Mononuclear cell (primary cell): ENCODE measurements around the gene CDH13. TPM values are rescaled to one million over a fixed set of nuclear protein-coding genes. Genes with fewer than 3 reads are reported as not detected.

Experiments used
- H3K27me3 ChIP-seq: 2 replicates; pipeline ENCODE4 v1.6.0; 2011; ENCODE audit warnings: low read length, control low read depth; ENCODE audit not compliant: insufficient read depth
- H3K4me1 ChIP-seq: 2 replicates; pipeline ENCODE4 v1.5.1; 2011; ENCODE audit warnings: mild to moderate bottlenecking, low read length, control low read depth; ENCODE audit not compliant: insufficient read depth
- H3K4me3 ChIP-seq: 2 replicates; pipeline ENCODE4 v1.5.1; 2011; ENCODE audit warnings: mild to moderate bottlenecking, low read length, moderate library complexity
- H3K9me3 ChIP-seq: 2 replicates; pipeline ENCODE4 v1.5.1; 2011; ENCODE audit warnings: low read depth, mild to moderate bottlenecking, control low read depth, low read length
- total RNA-seq: library from RNA; depleted of rRNA; stranded (reverse); fragments of >200 nt; gene quantifications from one replicate; pipeline ENCODE4 v1.2.3, GENCODE V29; 2012

CDH13 gene
- total RNA-seq: 0.10 TPM

DNA sequence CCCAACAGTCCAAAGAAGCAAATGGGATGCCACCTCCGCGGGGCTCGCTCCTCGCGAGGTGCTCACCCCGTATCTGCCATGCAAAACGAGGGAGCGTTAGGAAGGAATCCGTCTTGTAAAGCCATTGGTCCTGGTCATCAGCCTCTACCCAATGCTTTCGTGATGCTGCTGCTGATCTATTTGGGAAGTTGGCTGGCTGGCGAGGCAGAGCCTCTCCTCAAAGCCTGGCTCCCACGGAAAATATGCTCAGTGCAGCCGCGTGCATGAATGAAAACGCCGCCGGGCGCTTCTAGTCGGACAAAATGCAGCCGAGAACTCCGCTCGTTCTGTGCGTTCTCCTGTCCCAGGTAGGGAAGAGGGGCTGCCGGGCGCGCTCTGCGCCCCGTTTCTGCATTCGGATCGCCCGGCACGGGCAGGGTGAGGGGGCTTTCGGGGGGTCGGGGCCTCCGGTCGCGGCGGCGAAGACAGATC is at the start of gene CDH13:
TSS of gene CDH13 (plus strand) at position 179 of the 471 bp plus-strand sequence.
- Histone ChIP-seq H3K4me3 (no peak within 1 kb of the TSS), H3K27me3 (peaks cover 49% of the 10 kb centered on the region)

DNA sequence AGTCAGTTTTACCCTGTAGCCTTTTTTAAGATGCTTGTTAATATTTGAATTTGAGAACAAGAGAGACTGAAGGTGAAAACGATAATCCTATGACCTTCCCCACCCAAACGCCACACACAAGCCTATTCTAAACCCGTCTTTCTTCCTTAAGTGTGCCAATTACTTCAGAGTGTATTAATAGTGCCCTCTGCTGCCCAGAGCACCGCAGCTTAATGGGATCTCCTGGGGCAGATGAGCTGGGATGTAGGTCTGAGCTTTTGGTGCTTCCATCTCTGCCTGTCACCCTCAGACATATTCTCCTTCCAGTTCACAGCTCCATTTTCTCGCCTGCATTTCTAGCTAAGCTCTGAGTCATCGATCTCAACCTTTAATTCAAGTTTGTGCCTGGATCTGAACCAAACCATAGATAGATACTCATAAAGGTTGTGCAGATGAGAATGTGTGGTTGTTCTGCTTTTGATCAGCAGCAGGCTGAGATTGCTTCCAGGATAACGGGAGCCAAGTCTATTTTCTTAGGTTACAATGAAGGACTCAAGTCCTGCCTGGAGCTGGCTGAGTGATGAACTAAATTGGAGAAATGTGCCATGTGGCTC is 46.4 kb upstream of the CDH13 start:
- H3K27me3 ChIP-seq: no peaks in the 10 kb centered on the region
- no peaks in the 10 kb centered on the region for H3K9me3 ChIP-seq
- H3K4me1 ChIP-seq: no peaks in the 10 kb centered on the region
- H3K4me3 ChIP-seq: no peak overlapping the region

More for the DNA sequence above, at the start of gene CDH13:
- Histone ChIP-seq H3K4me1 (no peaks in the 10 kb centered on the region), H3K9me3 (no peaks in the 10 kb centered on the region)

GRCh38 chr16:82582975-82583374 is 43.8 kb upstream of the CDH13 start:
- Histone ChIP-seq H3K27me3 (no peaks in the 10 kb centered on the region), H3K4me1 (no peaks in the 10 kb centered on the region), H3K9me3 (no peaks in the 10 kb centered on the region), H3K4me3 (no peak overlapping the region)

- no peak overlapping the region for H3K4me3 ChIP-seq
- H3K9me3 ChIP-seq: no peaks in the 10 kb centered on the region
- H3K4me1 ChIP-seq: no peaks in the 10 kb centered on the region
- H3K27me3 ChIP-seq: no peaks in the 10 kb centered on the region
Observed at GRCh38 chr16:82583422-82583821, 43.3 kb upstream of the CDH13 start.

- Histone ChIP-seq H3K4me3 (no peak overlapping the region), H3K9me3 (no peaks in the 10 kb centered on the region), H3K27me3 (no peaks in the 10 kb centered on the region), H3K4me1 (no peaks in the 10 kb centered on the region)
Observed at GRCh38 chr16:82584553-82585152, 42.1 kb upstream of the CDH13 start.

DNA sequence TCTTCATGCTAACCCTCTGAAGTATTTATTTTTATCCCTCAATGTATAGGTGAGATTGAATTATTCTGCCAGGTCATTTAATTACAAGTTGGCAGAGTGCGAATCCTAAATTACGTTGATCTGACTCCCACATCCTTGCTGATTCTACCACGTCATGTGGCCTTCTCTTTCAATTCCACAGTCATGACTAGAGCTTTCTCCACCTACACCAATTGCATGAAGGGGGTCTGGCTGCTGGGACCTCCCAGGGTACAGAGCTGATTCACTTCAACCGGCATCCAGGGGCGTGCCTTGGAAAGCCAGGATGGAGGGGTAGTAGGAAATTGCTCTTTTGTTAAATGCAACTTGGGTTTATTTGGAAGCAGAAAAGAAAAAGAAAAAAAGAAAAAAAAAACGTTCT is 41.1 kb upstream of the CDH13 start:
- no peaks in the 10 kb centered on the region for H3K27me3 ChIP-seq
- H3K4me3 ChIP-seq: no peak overlapping the region
- H3K9me3 ChIP-seq: no peaks in the 10 kb centered on the region
- H3K4me1 ChIP-seq: no peaks in the 10 kb centered on the region

DNA sequence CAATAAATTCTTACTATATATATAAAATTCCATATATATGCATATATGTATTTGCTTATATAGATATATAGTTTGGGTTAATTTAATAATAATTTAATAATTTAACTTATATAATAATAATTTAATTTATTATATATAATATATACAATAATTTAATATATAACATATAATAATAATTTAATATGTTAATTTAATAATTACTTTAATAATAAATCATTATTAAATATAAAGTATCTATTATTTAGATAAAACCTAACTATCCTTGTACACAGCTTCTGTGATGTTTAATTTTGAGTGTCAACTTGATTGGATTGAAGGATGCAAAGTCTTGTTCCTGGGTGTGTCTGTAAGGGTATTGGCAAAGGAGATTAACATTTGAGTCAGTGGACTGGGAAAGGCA is 40.6 kb upstream of the CDH13 start:
- H3K4me1 ChIP-seq: no peaks in the 10 kb centered on the region
- H3K27me3 ChIP-seq: no peaks in the 10 kb centered on the region
- no peaks in the 10 kb centered on the region for H3K9me3 ChIP-seq
- no peak overlapping the region for H3K4me3 ChIP-seq

GRCh38 chr16:82587289-82587688 is 39.5 kb upstream of the CDH13 start:
- Histone ChIP-seq H3K4me1 (no peaks in the 10 kb centered on the region), H3K9me3 (no peaks in the 10 kb centered on the region), H3K4me3 (no peak overlapping the region), H3K27me3 (no peaks in the 10 kb centered on the region)

GRCh38 chr16:82589407-82589806 is 37.4 kb upstream of the CDH13 start:
- H3K27me3 ChIP-seq: no peaks in the 10 kb centered on the region
- no peaks in the 10 kb centered on the region for H3K4me1 ChIP-seq
- no peaks in the 10 kb centered on the region for H3K9me3 ChIP-seq
- no peak overlapping the region for H3K4me3 ChIP-seq

- no peaks in the 10 kb centered on the region for H3K27me3 ChIP-seq
- H3K4me3 ChIP-seq: no peak overlapping the region
- no peaks in the 10 kb centered on the region for H3K4me1 ChIP-seq
- H3K9me3 ChIP-seq: no peaks in the 10 kb centered on the region
Observed at GRCh38 chr16:82594114-82594513, 32.7 kb upstream of the CDH13 start.

DNA sequence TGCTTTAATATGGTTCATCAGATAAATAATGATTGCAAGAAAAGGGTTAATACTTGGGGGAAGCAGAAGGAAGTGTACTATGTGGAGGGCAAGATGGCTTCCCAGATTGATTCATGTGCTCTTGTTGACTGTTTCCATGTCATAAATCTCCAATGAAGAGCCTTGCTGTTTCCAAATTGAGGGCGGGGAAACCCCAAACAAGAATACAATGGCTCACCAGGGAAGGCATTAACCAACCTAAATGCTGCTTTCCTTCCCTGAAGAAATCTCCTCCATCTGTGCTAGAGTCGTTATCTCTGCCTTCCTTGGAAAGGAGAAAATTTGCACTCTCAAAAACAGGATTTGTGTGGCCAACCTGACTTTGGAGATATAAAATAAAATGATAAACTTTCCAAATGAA is 28.0 kb upstream of the CDH13 start:
- no peaks in the 10 kb centered on the region for H3K9me3 ChIP-seq
- H3K27me3 ChIP-seq: no peaks in the 10 kb centered on the region
- H3K4me3 ChIP-seq: no peak overlapping the region
- H3K4me1 ChIP-seq: no peaks in the 10 kb centered on the region

DNA sequence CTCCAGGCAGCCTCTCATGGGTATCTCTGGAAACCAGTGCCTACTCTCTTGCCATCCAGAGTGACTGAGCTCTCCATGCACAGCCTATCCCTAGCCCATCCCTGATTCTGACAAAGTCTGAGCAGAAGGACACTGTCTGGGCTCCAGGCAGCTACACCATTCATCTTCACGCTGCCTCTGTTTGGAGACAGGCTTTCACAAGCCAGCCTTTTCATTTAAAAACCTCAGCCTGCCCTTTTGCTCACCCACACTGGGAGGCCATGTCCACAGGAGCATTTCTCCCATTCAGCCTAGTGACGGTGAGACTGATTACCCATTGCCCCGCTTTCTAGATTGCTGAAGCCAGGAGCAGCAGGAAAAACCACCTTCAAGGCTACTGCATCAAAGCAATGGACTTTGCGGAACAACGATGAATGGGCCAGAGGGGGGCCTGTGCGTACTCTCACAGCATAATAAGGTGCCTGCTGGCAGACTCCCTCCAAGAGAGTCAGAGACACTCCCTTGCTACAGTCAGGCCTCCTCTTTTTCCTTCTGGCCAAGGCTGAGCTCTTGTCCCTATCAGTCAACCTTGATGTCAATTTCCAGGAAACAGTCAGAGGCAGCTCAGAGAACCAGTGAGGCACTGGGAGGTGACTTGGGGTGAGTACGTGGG is 24.7 kb upstream of the CDH13 start:
- H3K9me3 ChIP-seq: no peaks in the 10 kb centered on the region
- H3K4me3 ChIP-seq: no peak overlapping the region
- no peaks in the 10 kb centered on the region for H3K4me1 ChIP-seq
- H3K27me3 ChIP-seq: no peaks in the 10 kb centered on the region

GRCh38 chr16:82603784-82604411 is 22.9 kb upstream of the CDH13 start:
- H3K27me3 ChIP-seq: no peaks in the 10 kb centered on the region
- H3K9me3 ChIP-seq: no peaks in the 10 kb centered on the region
- H3K4me3 ChIP-seq: no peak overlapping the region
- no peaks in the 10 kb centered on the region for H3K4me1 ChIP-seq

- Histone ChIP-seq H3K27me3 (no peaks in the 10 kb centered on the region), H3K9me3 (no peaks in the 10 kb centered on the region), H3K4me3 (no peak overlapping the region), H3K4me1 (no peaks in the 10 kb centered on the region)
Observed at GRCh38 chr16:82605076-82605475, 21.7 kb upstream of the CDH13 start.

- H3K27me3 ChIP-seq: no peaks in the 10 kb centered on the region
- no peak overlapping the region for H3K4me3 ChIP-seq
- no peaks in the 10 kb centered on the region for H3K9me3 ChIP-seq
- H3K4me1 ChIP-seq: no peaks in the 10 kb centered on the region
Observed at GRCh38 chr16:82605863-82606620, 20.7 kb upstream of the CDH13 start.
